Subcutaneous abdominal adipose tissue (tissue), 5 donors: ENCODE measurements around the gene FBXO9.
A peak's percentile ranks its signal among the peaks of the same experiment; 100 is the strongest.

Source experiments
- H3K27ac ChIP-seq: one replicate; pipeline ENCODE4 v1.7.0; 2013; ENCODE audit warnings: low read depth, mild to moderate bottlenecking, inconsistent platforms, low read length, moderate library complexity
- H3K27me3 ChIP-seq, 5 donors: one replicate each; pipeline ENCODE4 v1.7.0; 2013; ENCODE audit warnings: low read length in 5 of 5, inconsistent platforms in 1 of 5; ENCODE audit not compliant: control insufficient read depth in 5 of 5, insufficient read depth in 4 of 5
- H3K36me3 ChIP-seq, 5 donors: one replicate each; pipeline ENCODE4 v1.7.0; 2013; ENCODE audit warnings: low read length in 5 of 5; ENCODE audit not compliant: control insufficient read depth in 5 of 5, insufficient read depth in 5 of 5
- H3K4me1 ChIP-seq, 5 donors: one replicate each; pipeline ENCODE4 v1.7.0; 2013; ENCODE audit warnings: low read length in 5 of 5, mild to moderate bottlenecking in 3 of 5, moderate library complexity in 1 of 5; ENCODE audit not compliant: control insufficient read depth in 5 of 5, insufficient read depth in 5 of 5
- H3K4me3 ChIP-seq, 5 donors: one replicate each; pipeline ENCODE4 v1.7.0; 2013; ENCODE audit warnings: low read length in 5 of 5, low read depth in 1 of 5
- H3K9ac ChIP-seq, 5 donors: one replicate each; pipeline ENCODE4 v1.7.0; 2013; ENCODE audit warnings: low read length in 5 of 5, mild to moderate bottlenecking in 4 of 5, moderate library complexity in 3 of 5
- H3K9me3 ChIP-seq, 5 donors: one replicate each; pipeline ENCODE4 v1.7.0; 2013; ENCODE audit warnings: low read length in 5 of 5; ENCODE audit not compliant: control insufficient read depth in 5 of 5
- donor health status: healthy.
- donor health status: healthy.
- donor health status: healthy.
- donor health status: healthy.
- donor health status: healthy.

Gene FBXO9

GRCh38 chr6:53103993-53104675 is 38.9 kb downstream of the FBXO9 start:
- Histone ChIP-seq H3K27me3 (no peaks in the 10 kb centered on the region), H3K4me3 (no peak overlapping the region), H3K9ac (no peak overlapping the region), H3K4me1 (peaks cover 0 to 10% (median 4%) of the 10 kb centered on the region in 5 donors), H3K27ac (no peak overlapping the region), H3K36me3 (peaks cover 24 to 43% (median 30%) of the 10 kb centered on the region in 5 donors), H3K9me3 (no peaks in the 10 kb centered on the region)

DNA sequence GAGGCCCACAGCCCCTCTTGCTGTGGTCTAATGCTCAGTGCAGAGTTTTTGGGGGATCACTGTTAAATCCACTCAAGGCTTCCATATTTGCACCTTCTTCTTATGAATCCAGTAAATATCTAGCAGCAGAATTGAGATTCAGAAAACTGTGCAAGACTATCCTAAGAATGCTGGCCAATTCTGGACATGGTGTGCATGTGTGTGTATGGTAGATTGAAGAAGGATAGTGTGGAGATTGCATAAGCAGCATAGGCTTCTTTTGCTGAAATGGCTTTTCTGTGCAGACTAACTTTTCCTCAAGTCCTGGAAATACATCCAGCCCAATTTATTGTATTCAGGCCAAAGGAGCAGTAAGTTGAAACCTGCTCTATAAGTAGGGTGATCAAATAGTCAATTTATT is 39.7 kb downstream of the FBXO9 start:
- H3K36me3 ChIP-seq, result peaks cover 24 to 36% (median 25%) of the 10 kb centered on the region in 5 donors
- peaks cover 0 to 10% (median 4%) of the 10 kb centered on the region in 5 donors for H3K4me1 ChIP-seq
- no peak overlapping the region for H3K9ac ChIP-seq
- H3K27me3 ChIP-seq, result no peaks in the 10 kb centered on the region
- H3K27ac ChIP-seq, result no peak overlapping the region
- no peaks in the 10 kb centered on the region for H3K9me3 ChIP-seq
- H3K4me3 ChIP-seq, result no peak overlapping the region

GRCh38 chr6:53107091-53107490 is 41.9 kb downstream of the FBXO9 start:
- no peaks in the 10 kb centered on the region for H3K9me3 ChIP-seq
- peak overlapping the region in 1 of 5 donors; percentile 25 for H3K9ac ChIP-seq
- H3K27ac ChIP-seq, result no peak overlapping the region
- H3K4me1 ChIP-seq, result peaks cover 0 to 10% (median 4%) of the 10 kb centered on the region in 5 donors
- no peak overlapping the region for H3K4me3 ChIP-seq
- peaks cover 5 to 14% (median 8%) of the 10 kb centered on the region in 5 donors for H3K36me3 ChIP-seq
- no peaks in the 10 kb centered on the region for H3K27me3 ChIP-seq

GRCh38 chr6:53109612-53110011 is 44.4 kb downstream of the FBXO9 start:
- no peaks in the 10 kb centered on the region for H3K36me3 ChIP-seq
- peaks cover 0 to 17% (median 4%) of the 10 kb centered on the region in 5 donors for H3K4me1 ChIP-seq
- no peaks in the 10 kb centered on the region for H3K27me3 ChIP-seq
- H3K4me3 ChIP-seq, result no peak overlapping the region
- no peak overlapping the region for H3K9ac ChIP-seq
- H3K27ac ChIP-seq, result no peak overlapping the region
- H3K9me3 ChIP-seq, result no peaks in the 10 kb centered on the region

- Histone ChIP-seq H3K27me3 (no peaks in the 10 kb centered on the region), H3K27ac (no peak overlapping the region), H3K9me3 (no peaks in the 10 kb centered on the region), H3K4me1 (peaks cover 0 to 16% (median 3%) of the 10 kb centered on the region in 5 donors), H3K4me3 (no peak overlapping the region), H3K9ac (no peak overlapping the region), H3K36me3 (no peaks in the 10 kb centered on the region)
Observed at GRCh38 chr6:53111865-53112264, 46.7 kb downstream of the FBXO9 start.

- H3K9me3 ChIP-seq, result no peaks in the 10 kb centered on the region
- H3K4me1 ChIP-seq, result peaks cover 0 to 16% (median 3%) of the 10 kb centered on the region in 5 donors
- H3K36me3 ChIP-seq, result no peaks in the 10 kb centered on the region
- H3K9ac ChIP-seq, result no peak overlapping the region
- H3K27me3 ChIP-seq, result no peaks in the 10 kb centered on the region
- H3K4me3 ChIP-seq, result no peak overlapping the region
- H3K27ac ChIP-seq, result no peak overlapping the region
Observed at GRCh38 chr6:53112404-53112803, 47.2 kb downstream of the FBXO9 start.

GRCh38 chr6:53112871-53113270 is 47.7 kb downstream of the FBXO9 start:
- Histone ChIP-seq H3K9ac (no peak overlapping the region), H3K4me3 (no peak overlapping the region), H3K36me3 (no peaks in the 10 kb centered on the region), H3K27me3 (no peaks in the 10 kb centered on the region), H3K9me3 (no peaks in the 10 kb centered on the region), H3K4me1 (peaks cover 0 to 16% (median 3%) of the 10 kb centered on the region in 5 donors), H3K27ac (no peak overlapping the region)

GRCh38 chr6:53113742-53114141 is 48.5 kb downstream of the FBXO9 start:
- Histone ChIP-seq H3K4me1 (peaks cover 0 to 16% (median 3%) of the 10 kb centered on the region in 5 donors), H3K27ac (no peak overlapping the region), H3K36me3 (no peaks in the 10 kb centered on the region), H3K27me3 (no peaks in the 10 kb centered on the region), H3K4me3 (no peak overlapping the region), H3K9ac (no peak overlapping the region), H3K9me3 (no peaks in the 10 kb centered on the region)

DNA sequence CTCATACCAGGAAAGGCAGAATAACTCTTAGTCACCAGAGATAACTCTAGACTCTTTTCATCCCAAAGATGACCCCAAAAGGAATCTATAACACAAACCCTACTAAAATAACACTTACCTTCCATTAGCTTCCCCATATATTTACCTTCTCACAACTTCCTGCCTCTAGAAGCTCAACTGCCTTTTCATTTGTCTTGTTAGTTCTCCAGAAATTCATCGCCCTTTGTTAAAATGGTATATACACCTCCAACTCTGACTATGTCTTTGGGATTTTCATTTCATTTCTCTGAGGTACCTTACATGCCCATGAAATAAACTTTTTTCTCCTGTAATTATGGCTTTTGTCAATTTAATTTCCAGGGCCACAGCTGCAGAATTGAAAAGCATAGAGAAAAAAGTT is 49.9 kb downstream of the FBXO9 start:
- no peak overlapping the region for H3K4me3 ChIP-seq
- no peaks in the 10 kb centered on the region for H3K36me3 ChIP-seq
- peaks cover 3 to 21% (median 4%) of the 10 kb centered on the region in 5 donors for H3K4me1 ChIP-seq
- H3K9me3 ChIP-seq, result no peaks in the 10 kb centered on the region
- H3K27me3 ChIP-seq, result no peaks in the 10 kb centered on the region
- H3K9ac ChIP-seq, result no peak overlapping the region
- H3K27ac ChIP-seq, result no peak overlapping the region

DNA sequence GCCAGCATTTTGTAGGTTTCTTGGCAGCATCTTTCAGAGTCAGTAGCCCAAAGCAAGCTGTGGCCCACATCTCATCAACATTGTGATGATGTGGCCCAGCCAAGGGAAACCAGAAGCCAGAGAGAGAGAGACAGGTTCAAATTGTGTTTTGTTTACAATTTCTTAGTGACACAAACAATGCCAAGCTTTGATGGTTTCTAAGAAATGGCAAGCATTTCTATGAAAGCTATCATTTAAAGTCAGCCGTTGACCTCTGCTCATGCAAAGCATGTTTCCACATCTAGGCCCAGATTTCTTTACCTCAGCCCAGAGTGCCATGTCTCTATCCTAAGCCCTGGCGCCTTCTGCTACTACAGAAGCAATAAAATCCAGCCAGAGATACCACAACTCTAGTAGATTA is 50.5 kb downstream of the FBXO9 start:
- Histone ChIP-seq H3K9ac (no peak overlapping the region), H3K4me1 (peaks cover 3 to 24% (median 4%) of the 10 kb centered on the region in 5 donors), H3K27me3 (no peaks in the 10 kb centered on the region), H3K4me3 (no peak overlapping the region), H3K36me3 (no peaks in the 10 kb centered on the region), H3K9me3 (no peaks in the 10 kb centered on the region), H3K27ac (no peak overlapping the region)
